Stimulated activated memory B cell treated with anti-CD40 and anti-IgM and Interleukin-4, amounts not matched to agents 10 μg/mL and 1 μg/mL and 100 μg/mL, for 72 hours (primary cell): ENCODE results near the gene LSM11.
"Not testable (repeated sequence)": the region's sequence is repeated elsewhere in the genome, so short reads cannot be mapped to it uniquely, and the experiment has no call there.

ENCODE experiments used
- ATAC-seq: fragments of 150-1000 bp; cut with Tn5 transposase; 2 replicates; pipeline ENCODE4 v1.10.0; 2021
- H3K27ac Mint-ChIP-seq: one replicate; pipeline ENCODE4 v1.8.0; 2022; ENCODE audit warnings: mild to moderate bottlenecking, mixed read lengths
- H3K27me3 Mint-ChIP-seq: one replicate; pipeline ENCODE4 v1.8.0; 2022; ENCODE audit warnings: mixed read lengths
- H3K36me3 Mint-ChIP-seq: one replicate; pipeline ENCODE4 v1.8.0; 2022; ENCODE audit warnings: mixed read lengths
- H3K4me1 Mint-ChIP-seq: one replicate; pipeline ENCODE4 v1.8.0; 2022; ENCODE audit warnings: mixed read lengths
- H3K4me3 Mint-ChIP-seq: one replicate; pipeline ENCODE4 v1.8.0; 2022; ENCODE audit warnings: mild to moderate bottlenecking, moderate library complexity, mixed read lengths
- H3K9me3 Mint-ChIP-seq: one replicate; pipeline ENCODE4 v1.8.0; 2022; ENCODE audit warnings: mixed read lengths

The LSM11 gene

DNA sequence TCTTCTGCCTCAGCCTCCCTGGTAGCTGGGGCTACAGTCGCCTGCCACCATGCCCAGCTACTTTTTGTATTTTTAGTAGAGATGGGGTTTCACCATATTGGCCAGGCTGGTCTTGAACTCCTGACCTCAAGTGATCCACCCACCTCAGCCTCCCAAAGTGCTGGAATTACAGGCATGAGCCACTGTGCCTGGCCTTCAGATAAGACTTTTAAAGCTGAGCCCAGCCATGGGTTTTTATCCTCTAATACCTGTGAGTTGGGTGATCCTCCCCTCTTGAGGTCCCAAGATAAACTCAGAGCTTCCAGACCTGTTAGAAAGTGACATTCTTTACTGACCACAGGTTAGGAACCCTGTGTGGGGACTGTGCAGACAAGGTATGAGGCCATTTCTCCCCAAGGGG, 15.7 kb upstream of the LSM11 start:
- H3K4me3 Mint-ChIP-seq, H3K27ac Mint-ChIP-seq, H3K9me3 Mint-ChIP-seq, ATAC-seq, H3K27me3 Mint-ChIP-seq: not testable (repeated sequence)
- Mint-ChIP-seq H3K4me1 (peaks cover 61% of the 10 kb centered on the region), H3K36me3 (peaks cover 10% of the 10 kb centered on the region)

DNA sequence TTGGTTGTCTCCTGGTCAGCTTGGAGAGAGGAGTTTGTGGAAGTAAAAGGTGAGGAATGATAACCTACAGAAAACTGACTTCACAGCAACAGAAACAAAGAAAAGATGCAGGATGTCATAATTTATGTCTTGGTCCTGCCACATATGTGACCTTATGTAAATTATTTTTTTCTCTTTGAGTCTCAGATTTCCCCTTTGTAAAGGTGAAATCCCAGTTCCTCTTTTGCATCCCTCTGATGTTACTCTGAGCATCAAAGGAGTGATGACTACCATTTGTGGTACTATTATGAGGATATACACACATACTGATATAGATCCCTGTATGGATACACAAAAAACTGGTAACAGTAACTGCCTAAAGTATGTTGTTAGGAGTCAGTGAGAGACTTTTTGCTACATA, 13.7 kb upstream of the LSM11 start:
- no peaks in the 10 kb centered on the region for H3K27me3 Mint-ChIP-seq
- H3K27ac Mint-ChIP-seq = peak overlapping the region; percentile 98
- H3K9me3 Mint-ChIP-seq = no peaks in the 10 kb centered on the region
- H3K4me3 Mint-ChIP-seq = peak overlapping the region; percentile 31
- peaks cover 19% of the 10 kb centered on the region for H3K36me3 Mint-ChIP-seq
- ATAC-seq = peak; percentile 81
- H3K4me1 Mint-ChIP-seq = peaks cover 60% of the 10 kb centered on the region

DNA sequence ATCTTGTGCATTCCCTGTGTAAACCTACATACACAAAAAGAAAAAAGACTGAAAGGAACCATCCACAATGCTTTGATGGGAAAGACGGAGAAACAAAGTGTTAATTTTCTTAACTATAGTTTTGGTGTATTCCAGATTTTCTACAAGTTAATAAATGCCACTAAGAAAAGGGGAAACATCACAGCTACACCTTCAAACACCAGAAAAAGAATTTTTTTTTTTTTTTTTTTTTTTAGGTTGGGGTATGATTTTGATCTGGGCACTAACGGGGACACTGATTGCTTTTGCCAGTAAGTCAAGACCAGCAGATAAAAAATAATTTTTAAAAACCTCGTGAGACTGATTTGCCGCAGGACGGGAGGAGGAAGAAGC, 12.6 kb upstream of the LSM11 start:
- H3K4me1 Mint-ChIP-seq = peaks cover 49% of the 10 kb centered on the region
- H3K27me3 Mint-ChIP-seq = no peaks in the 10 kb centered on the region
- H3K27ac Mint-ChIP-seq = peak overlapping the region; percentile 98
- H3K36me3 Mint-ChIP-seq = peaks cover 15% of the 10 kb centered on the region
- H3K9me3 Mint-ChIP-seq = no peaks in the 10 kb centered on the region
- peak overlapping the region; percentile 95 for H3K4me3 Mint-ChIP-seq
- no peak for ATAC-seq

DNA sequence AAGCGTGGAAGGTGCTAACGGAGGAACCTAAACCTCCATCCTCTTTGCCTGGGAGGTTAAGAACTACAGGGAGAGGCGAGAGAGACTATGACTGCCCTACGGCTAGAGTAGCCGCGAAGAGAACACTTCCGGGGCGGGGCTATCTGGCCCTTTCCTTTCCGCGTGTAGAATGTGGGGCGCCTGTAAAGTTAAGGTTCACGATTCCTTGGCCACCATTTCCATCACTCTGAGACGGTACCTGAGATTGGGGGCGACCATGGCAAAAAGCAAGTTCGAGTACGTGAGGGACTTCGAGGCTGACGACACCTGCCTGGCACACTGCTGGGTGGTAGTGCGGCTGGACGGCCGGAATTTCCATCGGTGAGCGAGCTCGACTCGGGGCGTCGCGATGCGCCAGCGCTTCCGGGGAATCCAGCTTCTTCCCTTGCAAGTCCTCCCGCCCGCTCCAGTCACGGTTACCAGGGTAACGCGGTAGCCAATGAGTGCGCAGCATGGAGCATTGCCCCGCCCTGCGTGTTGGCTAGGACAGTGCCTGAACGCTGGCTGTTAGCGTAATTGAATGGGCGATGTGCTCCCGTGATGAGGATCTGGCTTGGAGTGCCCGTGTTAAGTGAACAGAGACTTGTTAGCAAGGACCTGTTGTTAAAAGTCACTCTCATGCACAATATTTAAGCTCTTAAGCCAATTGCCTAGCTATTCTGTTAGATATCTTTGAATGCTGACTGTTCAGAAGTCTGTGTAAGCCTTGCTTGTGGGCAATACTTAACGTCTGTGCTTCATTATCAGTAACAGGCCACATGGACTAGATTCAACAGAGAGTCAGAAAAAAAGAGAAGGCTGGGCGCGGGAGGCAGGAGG, 12.0 kb upstream of the LSM11 start, which contains the start of gene THG1L:
THG1L (plus strand) TSS at position 149 of the 858 bp plus-strand sequence; CDS start at position 170, 21 bp downstream.
- Mint-ChIP-seq H3K27me3 (no peaks in the 10 kb centered on the region), H3K27ac (peak within 1 kb of the TSS; percentile 98), H3K9me3 (no peaks in the 10 kb centered on the region), H3K4me1 (peaks cover 43% of the 10 kb centered on the region), H3K4me3 (peak within 1 kb of the TSS; percentile 95), H3K36me3 (peaks cover 21% of the 10 kb centered on the region)
- peak; percentile 97 for ATAC-seq

DNA sequence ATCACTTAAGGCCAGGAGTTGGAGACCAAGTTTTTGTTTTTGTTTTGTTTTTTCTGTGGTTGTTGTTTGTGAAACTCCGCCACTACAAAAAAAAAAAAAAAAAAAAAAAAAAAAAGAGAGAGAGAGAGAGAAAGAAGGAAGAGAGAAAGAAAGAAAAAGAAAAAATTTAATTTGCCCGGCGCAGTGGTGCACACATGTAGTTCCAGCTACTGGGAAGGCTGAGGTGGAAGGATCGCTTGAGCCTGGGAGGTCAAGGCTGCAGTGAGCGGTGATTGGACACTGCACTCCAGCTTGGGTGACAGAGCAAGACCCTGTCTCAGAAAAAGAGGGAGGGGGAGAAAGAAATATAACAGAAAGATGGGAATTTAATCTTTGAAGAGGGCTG, 11.4 kb upstream of the LSM11 start:
- no peaks in the 10 kb centered on the region for H3K9me3 Mint-ChIP-seq
- H3K36me3 Mint-ChIP-seq = peaks cover 23% of the 10 kb centered on the region
- peaks cover 38% of the 10 kb centered on the region for H3K4me1 Mint-ChIP-seq
- H3K27me3 Mint-ChIP-seq = no peaks in the 10 kb centered on the region
- ATAC-seq = no peak
- no peak overlapping the region for H3K27ac Mint-ChIP-seq
- peak overlapping the region; percentile 95 for H3K4me3 Mint-ChIP-seq

DNA sequence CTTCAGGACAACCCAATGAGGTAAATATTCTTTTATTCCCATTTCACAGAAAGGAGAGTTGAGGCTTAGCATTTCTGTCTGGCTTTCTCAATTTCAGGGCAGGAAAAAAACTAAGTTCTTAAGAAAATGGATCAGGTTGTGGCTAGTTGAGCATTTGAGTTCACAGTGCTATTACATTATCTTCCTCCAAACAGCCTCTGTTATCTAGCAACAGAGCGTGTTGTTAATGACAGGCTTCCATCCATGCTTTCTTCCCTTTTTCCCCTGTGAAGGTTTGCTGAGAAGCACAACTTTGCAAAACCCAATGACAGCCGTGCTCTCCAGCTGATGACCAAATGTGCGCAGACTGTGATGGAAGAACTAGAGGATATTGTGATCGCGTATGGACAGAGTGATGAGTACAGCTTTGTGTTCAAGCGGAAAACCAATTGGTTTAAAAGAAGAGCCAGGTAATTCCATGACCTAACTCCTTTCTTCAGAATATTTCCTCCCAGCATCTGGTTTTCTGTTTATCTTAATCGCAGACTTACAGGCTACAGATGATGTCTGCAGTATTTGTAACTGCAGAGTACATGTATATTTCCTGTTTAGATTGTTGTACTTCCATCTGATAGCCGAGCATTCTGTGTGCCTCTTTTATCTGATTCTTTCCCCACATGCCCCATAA, 10.8 kb upstream of the LSM11 start:
- H3K9me3 Mint-ChIP-seq = no peaks in the 10 kb centered on the region
- H3K27ac Mint-ChIP-seq = no peak overlapping the region
- peaks cover 23% of the 10 kb centered on the region for H3K36me3 Mint-ChIP-seq
- H3K27me3 Mint-ChIP-seq = no peaks in the 10 kb centered on the region
- ATAC-seq = no peak
- peaks cover 34% of the 10 kb centered on the region for H3K4me1 Mint-ChIP-seq
- H3K4me3 Mint-ChIP-seq = peak overlapping the region; percentile 14

DNA sequence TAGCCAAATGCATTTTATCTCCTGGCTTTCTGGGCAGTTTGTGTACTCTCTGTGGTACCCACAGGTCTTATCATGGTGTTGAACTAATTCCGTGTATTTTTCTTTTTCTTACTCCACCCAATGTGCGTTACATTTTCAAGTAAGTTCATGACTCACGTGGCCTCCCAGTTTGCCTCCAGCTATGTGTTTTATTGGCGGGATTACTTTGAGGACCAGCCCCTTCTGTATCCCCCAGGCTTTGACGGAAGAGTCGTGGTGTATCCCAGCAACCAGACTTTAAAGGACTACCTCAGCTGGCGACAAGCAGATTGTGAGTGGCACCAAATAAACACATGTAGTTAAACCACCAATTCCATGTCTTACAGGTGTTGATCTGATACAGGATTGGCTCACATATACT, 9.1 kb upstream of the LSM11 start:
- no peaks in the 10 kb centered on the region for H3K9me3 Mint-ChIP-seq

DNA sequence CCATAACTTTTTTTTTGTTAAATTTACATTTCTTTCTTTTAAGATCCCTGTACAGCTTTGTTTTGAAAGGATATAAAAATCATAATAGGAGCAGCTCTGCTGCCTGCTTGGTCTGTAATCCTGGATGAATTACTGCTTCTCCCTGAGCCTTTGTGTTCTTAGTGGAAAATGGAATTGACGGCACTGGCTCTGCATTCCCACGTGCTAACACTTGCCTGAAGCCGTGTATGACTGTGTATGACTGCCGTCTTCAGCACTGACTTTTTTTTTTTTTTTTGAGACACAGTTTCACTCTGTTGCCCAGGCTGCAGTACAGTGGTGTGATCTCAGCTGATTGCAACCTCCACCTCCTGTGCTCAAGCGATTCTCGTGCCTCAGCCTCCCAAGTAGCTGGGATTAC, 7.5 kb upstream of the LSM11 start:
- peaks cover 37% of the 10 kb centered on the region for H3K36me3 Mint-ChIP-seq
- ATAC-seq = no peak
- H3K27ac Mint-ChIP-seq = peak overlapping the region; percentile 22
- no peaks in the 10 kb centered on the region for H3K9me3 Mint-ChIP-seq
- H3K27me3 Mint-ChIP-seq = no peaks in the 10 kb centered on the region
- H3K4me1 Mint-ChIP-seq = peaks cover 18% of the 10 kb centered on the region
- no peak overlapping the region for H3K4me3 Mint-ChIP-seq

More for the DNA sequence above, 9.1 kb upstream of the LSM11 start:
- Mint-ChIP-seq H3K27me3 (no peaks in the 10 kb centered on the region), H3K4me1 (peaks cover 31% of the 10 kb centered on the region), H3K27ac (no peak overlapping the region), H3K36me3 (peaks cover 35% of the 10 kb centered on the region), H3K4me3 (no peak overlapping the region)
- ATAC-seq = no peak

DNA sequence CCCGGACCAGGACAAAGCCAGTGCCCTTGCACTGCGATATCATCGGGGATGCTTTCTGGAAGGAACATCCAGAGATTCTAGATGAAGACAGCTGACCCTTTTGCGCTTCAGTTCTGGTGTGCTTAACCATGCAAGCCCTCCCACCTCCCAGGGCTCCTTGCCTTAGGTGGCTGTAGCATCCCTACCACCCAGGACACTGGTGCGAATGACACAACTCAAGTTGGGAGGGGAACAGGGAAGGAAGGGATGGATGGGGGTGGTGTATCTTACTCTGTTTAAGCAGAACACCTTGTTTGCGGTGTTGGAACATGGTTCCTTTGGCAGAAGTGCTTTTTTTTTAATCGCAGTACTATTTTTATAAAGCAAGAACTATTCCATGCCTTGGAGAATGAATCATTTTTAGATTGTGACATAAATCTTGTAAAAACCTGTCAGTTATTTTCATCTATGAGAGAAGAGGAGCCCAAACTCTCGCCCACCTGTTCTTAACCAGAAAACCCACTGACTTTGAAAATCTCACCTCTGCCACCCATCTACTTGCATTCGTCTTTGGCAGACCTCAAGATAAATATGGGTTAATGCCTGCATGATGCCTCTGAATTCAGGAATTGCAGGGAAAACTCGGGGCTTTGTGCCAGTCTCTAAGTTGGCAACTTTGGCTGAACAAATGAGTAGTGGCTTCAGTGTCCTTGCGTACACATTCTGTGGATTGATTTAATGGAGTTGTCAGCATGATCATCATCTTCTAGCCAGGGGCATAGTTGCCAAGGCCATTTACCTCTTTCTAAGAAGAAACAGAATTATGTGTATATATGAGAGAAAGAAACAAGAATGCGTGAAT, 3.9 kb upstream of the LSM11 start:
- no peak for ATAC-seq
- Mint-ChIP-seq H3K27ac (no peak overlapping the region), H3K4me3 (no peak overlapping the region)

DNA sequence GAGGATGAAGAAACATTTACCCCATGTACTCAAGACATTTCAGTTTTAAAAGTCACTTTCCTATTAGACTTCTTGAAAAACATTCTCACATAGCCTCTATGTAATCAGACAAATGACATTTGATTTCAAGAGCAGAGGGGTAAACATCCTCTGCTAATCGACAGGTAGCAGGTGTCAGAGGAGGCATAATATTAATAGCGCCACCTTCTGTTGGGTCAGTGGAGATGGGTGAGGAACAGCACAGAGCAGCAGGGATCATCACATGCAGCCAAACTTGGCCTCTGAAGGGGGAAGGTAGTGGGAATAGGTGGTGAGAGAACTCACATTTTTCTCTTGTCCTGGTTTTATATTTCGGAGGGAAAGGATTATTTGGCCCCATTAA, 3.3 kb upstream of the LSM11 start:
- H3K36me3 Mint-ChIP-seq = peaks cover 24% of the 10 kb centered on the region
- no peak for ATAC-seq
- no peaks in the 10 kb centered on the region for H3K27me3 Mint-ChIP-seq
- H3K4me1 Mint-ChIP-seq = peaks cover 14% of the 10 kb centered on the region
- no peaks in the 10 kb centered on the region for H3K9me3 Mint-ChIP-seq
- H3K27ac Mint-ChIP-seq = no peak overlapping the region
- no peak overlapping the region for H3K4me3 Mint-ChIP-seq

More for the DNA sequence above, 3.9 kb upstream of the LSM11 start:
- Mint-ChIP-seq H3K27me3 (no peaks in the 10 kb centered on the region), H3K36me3 (peaks cover 24% of the 10 kb centered on the region), H3K4me1 (peaks cover 11% of the 10 kb centered on the region), H3K9me3 (no peaks in the 10 kb centered on the region)

DNA sequence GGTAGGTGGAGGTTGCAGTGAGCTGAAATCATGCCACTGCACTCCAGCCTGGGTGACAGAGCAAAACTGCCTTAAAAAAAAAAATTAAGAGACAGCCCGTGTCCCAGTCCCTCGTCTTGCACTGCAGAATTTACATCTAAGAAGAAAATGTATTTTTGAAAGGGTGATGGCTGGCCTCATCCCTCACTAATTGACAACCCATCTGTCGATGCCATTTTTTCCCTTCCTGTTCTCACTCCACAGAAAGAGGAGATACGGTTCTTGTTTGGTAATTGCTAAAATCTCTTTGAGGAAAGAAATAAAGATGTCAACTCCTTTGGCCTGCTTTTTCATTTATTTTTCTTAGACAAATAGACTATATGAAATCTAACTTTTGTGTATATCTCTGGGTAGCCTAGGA, 2.4 kb upstream of the LSM11 start:
- no peaks in the 10 kb centered on the region for H3K9me3 Mint-ChIP-seq
- peaks cover 20% of the 10 kb centered on the region for H3K36me3 Mint-ChIP-seq
- H3K4me1 Mint-ChIP-seq = peaks cover 19% of the 10 kb centered on the region
- H3K4me3 Mint-ChIP-seq = no peak overlapping the region
- H3K27me3 Mint-ChIP-seq = no peaks in the 10 kb centered on the region
- no peak overlapping the region for H3K27ac Mint-ChIP-seq
- no peak for ATAC-seq

DNA sequence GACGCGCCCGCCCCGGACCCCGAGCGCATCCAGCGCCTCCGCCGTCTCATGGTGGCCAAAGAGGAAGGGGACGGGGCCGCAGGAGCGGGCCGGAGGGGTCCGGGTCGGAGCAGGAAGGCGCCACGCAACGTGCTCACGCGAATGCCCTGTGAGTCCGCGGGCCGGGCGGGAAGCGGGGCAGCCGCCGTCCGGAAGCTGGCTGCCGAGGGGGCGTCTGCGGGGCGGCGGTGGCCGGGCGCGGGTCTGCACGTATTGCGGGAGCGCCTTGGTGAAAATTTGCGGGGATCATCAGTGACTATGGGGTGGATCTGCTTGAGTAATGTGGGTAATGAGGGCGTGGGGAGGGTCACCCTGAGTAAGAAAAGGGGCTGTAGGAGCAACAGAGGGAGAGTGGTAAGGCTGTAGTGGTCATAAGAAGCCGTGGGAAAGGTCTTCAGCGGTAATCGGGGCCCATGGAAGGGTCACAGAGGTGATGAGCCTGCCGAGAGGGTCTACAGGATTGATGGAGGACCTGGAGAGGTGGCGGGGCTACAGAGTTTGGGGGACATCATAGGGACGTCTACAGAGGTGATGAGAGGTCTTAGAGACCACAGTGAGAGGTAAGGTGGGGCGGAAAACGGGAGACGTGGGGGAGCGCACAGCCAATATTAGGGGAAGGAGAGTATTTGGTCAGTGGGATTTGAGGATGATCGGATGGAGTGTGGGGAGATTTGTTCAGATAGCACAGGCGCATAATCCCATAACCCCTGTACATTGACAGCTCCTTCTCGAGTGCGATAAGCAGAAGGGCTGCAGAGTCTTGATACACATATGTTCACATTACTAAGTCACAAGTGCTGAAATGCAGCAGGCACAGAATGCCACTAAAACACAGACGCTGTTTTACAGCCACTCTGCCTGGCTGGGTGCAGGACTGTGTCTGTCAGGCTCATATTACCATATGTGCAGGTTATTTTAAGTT, 819 bp downstream of the LSM11 start:
- Mint-ChIP-seq H3K27ac (peak overlapping the region; percentile 60), H3K4me3 (peak overlapping the region; percentile 86), H3K9me3 (no peaks in the 10 kb centered on the region), H3K36me3 (peaks cover 3% of the 10 kb centered on the region), H3K27me3 (no peaks in the 10 kb centered on the region), H3K4me1 (peaks cover 39% of the 10 kb centered on the region)
- ATAC-seq = peak; percentile 64

DNA sequence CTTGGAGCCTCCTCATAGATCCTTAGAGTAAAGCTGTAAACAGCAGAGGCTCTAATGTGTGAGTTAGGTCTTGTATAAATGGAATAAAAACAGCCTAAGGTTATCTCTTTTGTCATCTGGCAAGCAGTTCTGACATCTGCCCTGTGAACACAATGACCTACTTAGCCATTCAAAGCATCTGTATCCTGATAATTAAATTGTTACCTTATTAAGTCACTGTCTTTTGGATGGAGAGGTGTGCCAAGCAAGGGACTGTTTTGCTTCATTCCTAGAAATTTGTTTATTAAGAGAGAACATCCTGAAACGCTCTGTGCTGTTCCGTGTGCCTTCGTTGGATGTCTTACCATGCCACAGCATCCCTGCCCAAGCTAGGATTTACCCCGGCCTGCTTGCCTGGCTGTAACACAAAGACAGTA, 1.5 kb downstream of the LSM11 start:
- H3K4me3 Mint-ChIP-seq = no peak overlapping the region
- H3K27me3 Mint-ChIP-seq = no peaks in the 10 kb centered on the region
- no peak overlapping the region for H3K27ac Mint-ChIP-seq
- H3K9me3 Mint-ChIP-seq = no peaks in the 10 kb centered on the region
- peaks cover 39% of the 10 kb centered on the region for H3K4me1 Mint-ChIP-seq
- no peak for ATAC-seq
- no peaks in the 10 kb centered on the region for H3K36me3 Mint-ChIP-seq

DNA sequence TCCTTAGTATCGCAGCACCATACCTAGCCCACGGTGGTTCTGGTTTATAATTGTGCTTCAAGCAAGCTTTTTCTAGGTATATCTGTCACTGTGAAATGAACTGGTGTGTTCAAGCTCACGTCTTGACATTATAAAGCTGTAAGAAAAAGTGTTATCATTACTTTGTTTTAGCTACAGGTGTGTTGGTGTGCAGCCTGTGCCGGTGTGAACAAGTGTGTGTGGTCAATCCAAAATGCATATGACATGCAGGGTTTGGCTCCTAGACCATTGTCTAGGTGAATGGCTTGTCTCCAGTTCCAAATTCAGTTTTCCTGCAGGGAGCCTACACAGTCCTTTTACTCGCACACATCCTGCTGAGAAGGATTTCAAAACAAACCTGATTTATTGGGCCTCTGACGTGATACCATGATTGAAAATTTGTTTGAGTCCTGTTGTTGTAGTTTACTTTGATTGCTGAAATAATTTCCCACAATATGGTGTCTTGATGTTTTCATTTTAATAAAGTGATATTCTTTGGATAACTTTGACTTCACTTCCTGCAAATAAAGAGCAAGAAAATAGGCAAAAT, 3.7 kb downstream of the LSM11 start:
- H3K4me1 Mint-ChIP-seq = peaks cover 39% of the 10 kb centered on the region
- no peak overlapping the region for H3K4me3 Mint-ChIP-seq
- ATAC-seq = no peak
- H3K9me3 Mint-ChIP-seq = no peaks in the 10 kb centered on the region
- no peaks in the 10 kb centered on the region for H3K27me3 Mint-ChIP-seq
- H3K27ac Mint-ChIP-seq = peak overlapping the region; percentile 31
- peaks cover under 1% of the 10 kb centered on the region for H3K36me3 Mint-ChIP-seq
